GM18505 (cell line): ENCODE data around the gene CAV3.
"Not testable (repeated sequence)": the region's sequence is repeated elsewhere in the genome, so short reads cannot be mapped to it uniquely, and the experiment has no call there.

ENCODE experiments used
- ATAC-seq: cut with Tn5 transposase; IDR thresholded peaks from one replicate; pipeline ENCODE4 v1.9.1; 2021; ENCODE audit not compliant: unreplicated experiment
- POLR2A ChIP-seq: IDR thresholded peaks from 4 replicates; pipeline ENCODE4 v1.6.1; 2011; ENCODE audit warnings: borderline replicate concordance; ENCODE audit not compliant: insufficient read depth, insufficient read length; ENCODE audit errors: extremely low read depth

Gene CAV3

GRCh38 chr3:8733332-8734094, at the start of gene CAV3:
CAV3 (plus strand) TSS chr3:8733802; CDS start chr3:8733877, 75 bp downstream.
- no peak for ATAC-seq

GRCh38 chr3:8684992-8685391, 48.6 kb upstream of the CAV3 start:
- ATAC-seq, result not testable (repeated sequence)

More at GRCh38 chr3:8733332-8734094, at the start of gene CAV3:
- no peak for TF ChIP-seq POLR2A

- not testable (repeated sequence) for ATAC-seq
Observed at GRCh38 chr3:8691295-8691694, 42.3 kb upstream of the CAV3 start.

GRCh38 chr3:8702560-8702959, 31.0 kb upstream of the CAV3 start:
- no peak for TF ChIP-seq POLR2A

GRCh38 chr3:8705575-8705974, 28.0 kb upstream of the CAV3 start:
- ATAC-seq, result no peak
- no peak for TF ChIP-seq POLR2A

More at GRCh38 chr3:8702560-8702959, 31.0 kb upstream of the CAV3 start:
- ATAC-seq, result no peak

- no peak for TF ChIP-seq POLR2A
- ATAC-seq, result no peak
Observed at GRCh38 chr3:8709287-8709686, 24.3 kb upstream of the CAV3 start.

GRCh38 chr3:8709801-8710507, 23.6 kb upstream of the CAV3 start:
- no peak for TF ChIP-seq POLR2A

DNA sequence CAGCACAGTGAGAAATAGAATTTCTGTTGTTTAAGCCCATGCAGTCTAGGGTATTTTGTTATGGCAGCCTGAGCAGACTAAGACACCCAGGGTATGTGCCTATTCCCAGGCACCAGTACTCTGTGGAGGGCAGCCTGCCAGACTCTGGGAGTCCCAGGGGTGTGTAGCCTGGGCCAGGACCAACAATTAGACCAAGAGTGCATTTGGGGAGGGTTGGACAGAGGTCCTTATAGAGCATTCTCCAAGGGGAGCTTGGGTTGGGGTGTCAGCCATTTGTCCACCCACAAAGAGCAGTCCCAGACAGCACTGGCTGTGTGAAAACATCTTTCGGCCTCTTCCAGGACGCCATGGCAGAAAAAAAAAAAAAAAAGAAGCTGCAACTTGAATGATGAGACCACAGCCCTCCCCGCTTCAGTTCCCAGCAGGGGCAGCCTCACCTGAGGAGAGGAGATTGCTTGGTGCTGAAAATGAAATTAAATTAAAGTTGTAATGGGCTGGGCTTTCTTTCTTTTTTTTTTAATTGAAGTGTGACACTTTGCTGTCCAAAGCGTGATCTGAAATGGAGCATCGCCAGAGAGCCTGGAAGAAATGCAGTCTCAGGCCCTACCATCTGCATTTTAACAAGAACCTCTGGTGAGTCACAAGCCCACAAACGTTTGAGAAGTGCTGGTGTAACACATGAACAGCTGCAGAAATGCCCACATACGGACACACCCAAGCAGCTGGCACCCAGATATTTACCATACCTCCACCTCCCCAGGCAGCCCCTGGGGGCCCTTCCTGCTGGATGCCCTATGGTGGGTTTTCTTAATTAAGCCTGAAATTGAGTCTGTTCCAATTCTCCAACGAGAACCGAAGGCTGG, 21.3 kb upstream of the CAV3 start:
- no peak for TF ChIP-seq POLR2A
- ATAC-seq, result no peak

More at GRCh38 chr3:8709801-8710507, 23.6 kb upstream of the CAV3 start:
- no peak for ATAC-seq

DNA sequence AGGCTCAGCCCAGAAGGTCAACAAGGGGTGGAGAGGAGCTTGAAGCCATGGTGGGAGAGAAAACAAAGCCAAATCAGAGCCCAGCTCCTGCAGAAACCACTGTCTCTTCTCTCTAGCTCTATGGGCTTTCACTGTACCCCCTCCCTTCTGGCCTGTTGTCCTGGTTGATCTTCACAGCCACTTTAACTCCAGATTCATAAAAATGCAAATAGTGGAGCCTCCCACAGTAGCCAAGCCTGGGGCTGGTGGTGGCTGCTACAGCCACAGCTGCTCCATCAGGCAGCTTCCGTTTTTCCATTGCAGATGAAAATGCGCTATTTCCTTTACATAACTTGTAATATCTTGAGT, 20.7 kb upstream of the CAV3 start:
- no peak for ATAC-seq
- TF ChIP-seq POLR2A, result no peak

- peak; percentile 68 for ATAC-seq
Observed at GRCh38 chr3:8713901-8714759, 19.5 kb upstream of the CAV3 start.

DNA sequence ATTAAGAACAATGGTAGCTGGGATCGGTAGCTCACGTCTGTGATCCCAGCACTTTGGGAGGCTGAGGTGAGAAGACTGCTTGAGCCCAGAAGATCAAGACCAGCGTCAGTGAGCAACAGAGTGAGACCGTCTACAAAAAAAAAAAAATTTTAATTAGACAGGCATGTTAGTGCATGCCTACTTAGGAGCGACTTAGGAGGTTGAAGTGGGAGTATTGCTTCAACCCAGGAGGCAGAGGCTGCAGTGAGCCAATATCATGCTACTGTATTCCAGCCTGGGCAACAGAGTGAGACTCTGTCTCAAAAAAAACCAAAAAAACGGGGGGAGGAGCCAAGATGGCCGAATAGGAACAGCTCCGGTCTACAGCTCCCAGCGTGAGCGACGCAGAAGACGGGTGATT, 17.8 kb upstream of the CAV3 start:
- ATAC-seq, result not testable (repeated sequence)

More at GRCh38 chr3:8713901-8714759, 19.5 kb upstream of the CAV3 start:
- TF ChIP-seq POLR2A, result no peak

DNA sequence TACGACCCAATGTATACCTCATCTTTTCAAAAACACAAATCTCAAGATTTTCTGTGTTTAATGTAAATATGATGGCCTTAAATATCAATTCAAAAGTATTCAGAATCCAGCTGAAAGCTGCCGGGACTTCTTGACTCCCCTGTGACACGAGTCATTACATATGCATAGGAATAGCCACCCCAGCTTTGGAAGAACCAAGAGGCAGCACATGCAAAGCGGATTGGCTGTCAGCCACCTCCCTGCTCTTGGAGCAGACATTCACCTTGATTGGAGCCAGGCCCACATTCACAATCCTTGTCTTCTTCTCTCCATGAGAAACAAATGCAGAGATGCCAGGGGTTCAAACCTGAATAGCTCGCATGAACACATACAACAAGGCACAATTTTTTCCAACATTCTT, 10.8 kb upstream of the CAV3 start:
- no peak for TF ChIP-seq POLR2A
- ATAC-seq, result no peak

DNA sequence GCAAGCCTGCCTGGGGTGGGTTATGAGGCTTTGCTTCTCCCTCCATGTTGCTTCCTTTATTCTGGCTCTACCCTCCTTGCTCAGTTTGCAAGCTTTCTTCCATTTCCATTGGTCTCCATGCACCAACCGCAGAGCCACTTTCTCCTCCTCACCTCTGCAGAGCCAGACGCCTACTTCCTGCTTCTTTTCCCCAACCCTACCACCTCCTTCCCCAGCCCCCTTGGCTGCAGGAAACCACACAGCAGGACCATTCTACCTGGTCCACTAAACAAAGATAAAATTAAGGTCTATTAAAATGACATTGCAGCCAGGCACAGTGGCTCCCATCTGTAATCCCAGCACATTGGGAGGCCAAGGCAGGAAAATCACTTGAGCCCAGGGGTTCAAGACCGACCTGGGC, 10.0 kb upstream of the CAV3 start:
- ATAC-seq, result no peak
- TF ChIP-seq POLR2A, result no peak
